Stimulated activated CD8-positive, alpha-beta memory T cell treated with anti-CD3 and anti-CD28 coated beads, Interleukin-12 subunit alpha, Interleukin-12 subunit beta, amount 100 ng/mL, for 4 hours (primary cell): ENCODE data around the gene PSMB2.
"Not testable (repeated sequence)": the region's sequence is repeated elsewhere in the genome, so short reads cannot be mapped to it uniquely, and the experiment has no call there.

ENCODE experiments used
- DNase-seq: peaks from one replicate; pipeline ENCODE4 v3.0.0-alpha.2; 2020; ENCODE audit warnings: low read depth

The PSMB2 gene

DNA sequence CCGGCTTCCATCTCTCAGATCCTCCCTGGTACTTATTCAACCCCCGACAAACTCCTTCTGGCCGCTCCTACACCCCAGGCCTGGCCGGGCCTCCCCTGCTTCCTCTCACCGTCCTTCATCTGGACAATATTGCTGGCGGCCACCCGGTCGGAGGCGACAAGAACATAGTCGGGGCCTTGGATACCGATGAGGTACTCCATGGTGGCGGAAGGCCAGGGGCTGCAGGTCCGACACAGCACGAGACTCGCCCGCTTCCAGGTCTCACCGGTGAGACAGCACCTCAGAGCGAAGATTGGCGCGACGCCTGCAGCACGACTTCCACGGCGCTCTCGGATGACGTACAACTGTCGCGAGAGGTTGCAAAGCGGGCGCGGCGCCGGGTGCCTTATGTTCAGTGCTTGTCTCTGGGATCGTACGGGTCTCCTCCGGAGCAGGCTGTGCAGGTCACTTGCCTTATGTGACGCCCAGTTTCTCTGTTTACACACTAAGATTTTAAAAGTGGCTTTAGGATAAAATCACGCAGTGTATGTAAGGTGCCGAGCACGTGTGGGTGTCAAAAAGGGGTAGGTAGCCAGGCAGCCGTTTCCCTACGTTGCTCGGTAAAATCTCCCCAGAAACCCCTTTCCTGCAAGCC is at the start of gene PSMB2:
TSS of gene PSMB2 (minus strand) at position 294 of the 634 bp plus-strand sequence. CDS start at position 200, 94 bp downstream.
- peak; percentile 92 for DNase-seq

- DNase-seq = no peak
Measured at GRCh38 chr1:35691080-35691479, 49.8 kb upstream of the PSMB2 start.

DNA sequence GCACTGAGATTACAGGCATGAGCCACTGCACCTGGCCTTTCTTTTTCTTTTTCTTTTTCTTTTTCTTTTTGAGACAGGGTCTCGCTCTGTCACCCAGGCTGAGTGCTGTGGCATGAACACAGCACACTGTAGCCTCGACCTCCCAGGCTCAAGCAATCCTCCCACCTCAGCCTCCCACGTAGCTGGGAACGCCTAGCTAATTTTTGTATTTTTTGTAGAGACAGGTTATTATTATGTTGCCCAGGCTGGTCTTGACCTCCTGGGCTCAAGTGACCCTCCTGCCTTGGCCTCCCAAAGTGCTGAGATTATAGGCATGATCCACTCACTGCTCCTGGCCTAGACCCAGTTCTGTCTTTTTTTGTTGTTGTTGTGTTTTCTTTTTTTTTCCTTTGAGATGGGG is 48.8 kb upstream of the PSMB2 start:
- not testable (repeated sequence) for DNase-seq

DNA sequence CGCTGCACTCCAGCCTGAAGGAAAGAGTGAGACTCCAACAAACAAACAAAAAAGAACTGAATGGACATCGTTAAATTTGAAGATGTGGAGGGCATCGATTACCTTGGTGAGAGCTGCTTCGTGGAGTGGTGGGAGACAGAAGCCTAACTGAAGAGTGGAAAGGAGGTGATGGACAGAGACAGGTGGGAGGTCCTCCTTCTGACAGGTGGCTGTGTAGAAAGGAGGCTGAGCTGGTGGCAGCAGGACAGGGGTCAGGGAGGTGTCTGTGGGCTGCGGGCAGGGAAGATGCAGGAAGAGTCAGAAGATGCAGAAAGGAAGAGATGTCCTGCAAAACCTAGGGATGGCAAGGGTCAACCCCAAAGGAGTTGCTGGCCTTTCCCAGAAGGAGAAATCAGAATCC is 46.8 kb upstream of the PSMB2 start:
- DNase-seq = no peak

GRCh38 chr1:35683012-35683411 is 41.7 kb upstream of the PSMB2 start:
- DNase-seq = no peak

GRCh38 chr1:35680271-35680670 is 38.9 kb upstream of the PSMB2 start:
- DNase-seq = no peak

DNA sequence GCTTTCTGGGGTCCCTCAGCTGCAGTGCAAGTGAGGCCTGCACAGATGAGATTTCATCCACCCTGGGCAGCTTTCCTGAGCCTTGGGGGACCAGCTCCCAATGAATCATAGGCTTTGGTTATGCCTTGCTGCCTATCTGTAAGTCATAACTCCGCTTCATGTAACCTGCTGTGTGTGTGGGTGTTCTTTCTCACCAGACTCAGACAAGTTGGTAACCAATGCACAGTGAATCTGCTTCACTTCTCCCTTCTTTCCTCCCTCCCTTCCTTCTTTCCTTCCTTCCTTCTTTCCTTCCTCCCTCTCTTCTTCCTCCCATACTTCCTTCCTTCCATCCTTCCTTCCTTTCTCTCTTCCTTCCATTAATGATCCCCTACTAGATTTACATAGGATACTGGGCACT is 34.4 kb upstream of the PSMB2 start:
- no peak for DNase-seq

GRCh38 chr1:35674111-35674510 is 32.8 kb upstream of the PSMB2 start:
- DNase-seq = no peak

DNA sequence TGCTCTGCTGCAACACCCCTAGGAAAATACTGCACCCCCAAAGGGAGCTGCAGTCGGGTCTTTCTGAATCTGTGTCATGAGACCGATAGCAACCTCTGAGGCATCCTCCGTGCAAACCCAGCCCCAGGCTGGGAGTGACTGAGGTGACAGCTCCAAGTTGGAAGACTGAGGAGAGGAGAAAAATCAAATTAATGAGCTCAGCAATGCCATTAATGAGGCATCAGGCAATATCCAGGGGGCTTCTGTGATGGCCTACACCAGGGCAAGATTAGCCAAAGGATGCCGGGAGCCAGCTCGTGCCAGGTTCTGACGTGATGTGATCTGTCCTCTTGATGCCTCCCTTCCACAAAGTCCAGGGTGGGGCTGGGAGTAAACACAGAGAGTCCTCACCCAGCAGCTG is 30.8 kb upstream of the PSMB2 start:
- DNase-seq = no peak

DNA sequence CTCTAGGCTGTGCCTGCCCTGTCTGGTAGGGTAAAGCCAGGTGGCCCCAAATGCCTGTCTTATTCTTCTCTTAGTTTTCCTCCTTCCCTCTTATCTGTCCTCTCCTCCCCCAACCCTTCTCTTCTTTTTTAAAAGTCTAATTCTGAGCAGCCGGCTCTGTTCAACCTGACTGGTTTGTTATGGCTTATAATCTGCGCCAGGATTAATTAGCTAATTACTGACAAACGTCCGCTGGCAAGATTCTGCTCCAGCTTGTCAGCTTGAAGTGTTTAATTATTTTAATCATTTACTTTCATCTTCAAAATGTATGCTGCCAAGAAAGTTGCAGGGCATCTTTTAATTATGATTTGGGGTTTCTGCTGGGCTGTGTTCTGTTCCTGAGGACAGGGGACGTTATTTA is 27.2 kb upstream of the PSMB2 start:
- DNase-seq = no peak

DNA sequence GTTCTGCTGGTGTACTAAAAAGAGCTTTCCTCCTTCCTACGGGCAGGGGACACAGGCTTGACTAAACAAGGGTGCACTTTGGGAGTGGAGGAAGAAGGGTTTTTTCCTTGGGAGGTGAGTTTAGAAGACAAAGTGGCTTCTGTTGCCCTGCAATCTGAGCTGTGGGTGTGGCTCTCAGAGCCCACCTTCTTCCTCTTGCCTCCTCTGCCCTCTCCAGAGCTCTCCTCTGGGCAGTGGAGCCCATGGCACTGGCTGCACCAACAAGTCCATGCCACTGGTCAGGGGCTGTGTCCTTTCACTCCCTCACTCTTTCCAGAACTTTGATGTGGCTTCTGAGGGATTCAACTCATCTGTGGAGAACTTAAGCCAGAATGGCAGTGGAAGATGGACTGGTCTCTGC is 25.6 kb upstream of the PSMB2 start:
- DNase-seq = no peak

DNA sequence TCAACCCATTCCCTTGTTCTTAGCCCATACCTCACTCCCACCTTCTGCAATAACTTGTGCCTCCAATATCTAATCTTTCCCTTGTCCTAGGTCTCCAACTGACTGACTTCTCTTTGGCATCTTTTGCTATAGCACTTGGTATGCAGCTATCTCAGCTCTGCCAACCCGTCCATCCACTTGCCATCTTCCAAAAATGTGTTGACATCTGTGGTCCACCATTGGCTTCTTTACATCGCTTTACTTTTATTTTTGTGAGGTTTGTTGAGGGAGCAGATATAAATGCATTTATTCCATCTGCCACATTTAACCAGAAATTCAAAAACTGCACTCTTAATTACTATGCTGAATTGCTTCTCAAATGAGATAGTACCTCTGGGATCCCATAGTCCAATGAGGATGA is 24.9 kb upstream of the PSMB2 start:
- no peak for DNase-seq

GRCh38 chr1:35663434-35663833 is 22.1 kb upstream of the PSMB2 start:
- DNase-seq = no peak

DNA sequence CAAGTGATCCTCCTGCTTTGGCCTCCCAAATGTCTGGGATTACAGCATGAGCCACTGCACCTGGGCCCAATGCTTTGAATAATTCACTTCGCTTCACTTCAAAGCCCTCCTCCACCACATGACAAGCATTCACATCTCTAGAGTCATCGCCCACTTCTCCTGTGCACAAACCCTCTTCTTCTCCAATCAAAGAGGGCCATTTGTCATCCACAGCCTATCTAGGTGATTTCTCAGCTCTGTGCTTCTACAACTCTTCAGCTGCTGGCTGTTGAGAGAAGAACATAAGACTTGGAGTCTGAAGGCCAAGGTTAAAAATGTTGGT is 20.1 kb upstream of the PSMB2 start:
- DNase-seq = no peak

DNA sequence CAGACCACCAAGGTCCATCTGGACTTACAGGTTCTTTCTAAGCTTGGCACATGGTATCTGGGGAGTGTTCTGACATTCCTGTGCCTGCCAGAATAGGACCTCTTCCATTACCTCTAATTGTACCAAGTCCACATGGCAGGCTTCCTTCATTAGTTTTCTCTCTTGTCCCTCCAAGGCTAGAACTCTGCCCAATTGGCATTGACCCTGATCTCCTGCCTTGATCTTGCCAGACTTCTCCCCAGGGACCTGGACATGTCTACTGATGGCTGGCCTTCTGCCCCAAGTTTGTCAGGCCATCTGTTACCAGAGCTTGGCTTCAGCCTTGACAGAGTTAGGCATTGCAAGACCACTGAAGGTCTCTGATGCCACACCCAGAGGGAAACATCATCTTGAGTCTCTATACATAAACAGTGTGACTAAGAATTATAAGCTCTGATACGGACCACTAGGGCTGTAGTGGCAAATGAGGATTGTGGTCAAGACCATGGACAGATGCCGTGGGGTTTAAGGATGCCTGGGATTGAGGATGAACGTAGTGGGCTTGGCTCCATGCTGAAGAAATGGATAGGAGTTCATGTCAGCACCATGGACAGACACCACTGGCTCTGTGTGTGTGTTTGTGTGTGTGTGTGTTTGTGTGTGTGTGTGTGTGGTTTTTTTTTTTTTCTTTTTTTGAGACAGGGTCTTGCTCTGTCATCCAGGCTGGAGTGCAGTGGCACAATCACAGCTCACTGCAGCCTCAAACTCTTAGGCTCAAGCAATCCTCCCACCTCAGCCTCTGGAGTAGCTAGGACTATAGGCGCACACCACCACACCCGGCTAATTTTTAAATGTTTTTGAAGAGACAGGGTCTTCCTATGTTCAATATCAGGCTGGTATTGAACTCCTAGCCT is 19.5 kb upstream of the PSMB2 start:
- DNase-seq = no peak

GRCh38 chr1:35659589-35659988 is 18.3 kb upstream of the PSMB2 start:
- DNase-seq = no peak

- DNase-seq = no peak
Measured at GRCh38 chr1:35657851-35658250, 16.5 kb upstream of the PSMB2 start.

- DNase-seq = no peak
Measured at GRCh38 chr1:35656863-35657232, 15.5 kb upstream of the PSMB2 start.

DNA sequence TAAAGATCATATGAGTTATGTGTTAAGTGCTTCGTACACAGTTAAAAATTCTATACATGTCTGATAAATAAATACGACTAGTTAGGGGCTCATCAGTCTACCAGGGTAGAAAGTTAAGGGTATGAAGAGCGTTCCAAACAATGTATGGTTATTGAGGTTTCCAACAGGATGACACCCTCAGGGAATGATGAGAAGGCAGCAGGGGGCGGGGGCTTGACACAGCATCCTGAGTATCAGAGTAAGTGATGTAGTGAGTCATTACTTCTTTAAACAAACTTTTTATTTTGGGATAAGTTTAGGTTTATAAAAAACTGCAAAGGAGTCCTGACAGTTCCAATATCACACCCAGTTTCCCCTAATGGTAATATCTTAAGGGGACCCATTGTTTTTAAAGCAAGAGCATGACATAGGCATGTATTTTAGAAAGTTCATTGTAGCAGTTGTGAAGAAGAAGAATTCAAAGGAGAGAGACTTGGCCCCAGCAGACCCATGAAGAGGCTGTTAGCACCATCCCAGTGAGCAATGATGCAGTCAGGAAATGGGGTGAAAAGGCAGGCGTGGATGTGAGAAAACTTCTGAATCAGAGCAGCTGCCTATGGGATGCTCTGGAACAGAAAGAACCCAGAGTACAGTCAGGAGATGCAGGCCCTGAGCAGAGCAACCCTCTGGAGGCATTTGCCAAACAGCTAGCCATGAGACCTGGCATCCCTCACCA is 15.0 kb upstream of the PSMB2 start:
- DNase-seq = no peak

DNA sequence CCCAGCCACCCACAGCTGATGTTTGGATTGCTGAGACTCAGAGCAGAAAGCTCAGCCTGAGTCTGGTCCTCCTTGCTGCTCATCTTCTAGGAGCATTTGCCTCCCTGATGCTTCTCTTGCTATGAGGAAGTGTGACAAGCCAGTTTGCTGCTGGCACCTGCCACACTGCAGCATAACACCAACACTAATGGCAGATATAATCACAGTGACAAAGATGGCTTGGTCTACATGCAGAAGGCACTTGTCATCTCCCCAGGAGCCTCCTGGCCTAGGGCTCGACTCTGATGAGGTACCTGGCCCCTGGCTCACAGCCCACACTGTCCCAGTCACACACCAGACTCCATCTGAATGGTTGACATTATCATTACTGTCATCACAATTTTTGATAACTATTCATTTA is 13.9 kb upstream of the PSMB2 start:
- no peak for DNase-seq

DNA sequence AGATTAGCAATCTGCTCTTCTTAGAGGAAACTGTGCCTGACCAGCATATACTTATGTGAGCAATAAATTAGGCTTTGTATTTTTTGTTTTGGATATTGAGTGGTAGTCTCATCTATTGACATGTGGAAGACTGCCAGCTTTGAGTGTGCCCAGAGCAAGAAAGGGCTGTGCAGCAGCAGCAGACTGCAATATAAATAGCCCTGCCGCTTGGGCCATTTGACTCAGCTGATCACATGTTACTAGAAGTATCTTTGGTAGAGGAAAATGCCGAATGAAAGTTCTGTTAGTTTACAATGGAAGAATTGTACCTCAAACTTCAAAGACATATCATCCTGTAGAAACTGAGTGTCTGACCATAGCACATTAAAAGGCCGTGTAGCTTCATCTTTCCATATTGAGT is 9.1 kb upstream of the PSMB2 start:
- no peak for DNase-seq

- DNase-seq = no peak
Measured at GRCh38 chr1:35646043-35646442, 4.7 kb upstream of the PSMB2 start.

DNA sequence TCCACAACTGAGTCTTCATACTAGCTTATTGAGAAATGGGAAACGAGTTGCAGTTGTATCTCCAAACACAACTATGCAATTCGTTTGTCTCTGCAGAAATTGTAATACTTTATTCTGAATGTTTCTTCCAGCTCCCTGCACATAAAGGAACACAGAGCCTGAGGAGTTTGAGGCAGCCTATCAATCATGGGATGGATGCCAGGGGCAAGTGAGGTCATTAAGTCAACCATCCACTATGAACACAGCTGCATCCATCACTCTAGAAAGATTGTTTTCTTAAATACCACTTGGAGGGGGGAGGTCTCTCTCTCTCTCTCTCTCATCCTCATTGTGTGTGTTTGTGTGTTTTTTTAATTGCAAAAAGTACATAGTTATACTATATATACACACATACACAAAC is 2.9 kb upstream of the PSMB2 start:
- no peak for DNase-seq
